Activated naive CD4-positive, alpha-beta T cell treated with anti-CD3 and anti-CD28 coated beads for 36 hours (primary cell): ENCODE results near the gene MRPL14. TPM values are rescaled to one million over a fixed set of nuclear protein-coding genes. Genes with fewer than 3 reads are reported as not detected.

Experiments
- CTCF ChIA-PET: fragments of 350-600 bp; sonication (Branson Sonifier 250); formaldehyde crosslinking; loops from one replicate; lab custom pipeline; 2021; ENCODE audit warnings: antibody characterized with exemption; lab: Charles Lee
- DNase-seq: peaks from one replicate; pipeline ENCODE4 v3.0.0-alpha.2; 2020
- H3K27ac Mint-ChIP-seq: one replicate; pipeline ENCODE4 v1.8.0; 2021; ENCODE audit warnings: mild to moderate bottlenecking, mixed read lengths
- H3K27me3 Mint-ChIP-seq: one replicate; pipeline ENCODE4 v1.8.0; 2021; ENCODE audit warnings: low read depth, mixed read lengths
- H3K36me3 Mint-ChIP-seq: one replicate; pipeline ENCODE4 v1.8.0; 2021; ENCODE audit warnings: low read depth, mixed read lengths
- H3K4me1 Mint-ChIP-seq: one replicate; pipeline ENCODE4 v1.8.0; 2021; ENCODE audit warnings: low read depth, mixed read lengths
- H3K4me3 Mint-ChIP-seq: one replicate; pipeline ENCODE4 v1.8.0; 2021; ENCODE audit warnings: mild to moderate bottlenecking, moderate library complexity, mixed read lengths
- H3K9me3 Mint-ChIP-seq: one replicate; pipeline ENCODE4 v1.8.0; 2021; ENCODE audit warnings: mixed read lengths
- intact Hi-C: fragments of 100-400 bp; cut with micrococcal nuclease; formaldehyde crosslinking; loops from one replicate; pipeline ENCODE4 v1.15.1; 2023
- total RNA-seq, 2 experiments: library from RNA; stranded (reverse); gene quantifications; one replicate each; pipeline ENCODE4 v1.2.3, GENCODE V29; 2021

Gene MRPL14
- total RNA-seq, 2 experiments from 2014 or later: 40.9 to 41.0 TPM

- peaks cover 5% of the 10 kb centered on the region for H3K36me3 Mint-ChIP-seq
- intact Hi-C loops: no loop called here
- no peak for DNase-seq
- no peak overlapping the region for H3K27ac Mint-ChIP-seq
- peaks cover 42% of the 10 kb centered on the region for H3K4me1 Mint-ChIP-seq
- CTCF ChIA-PET: interaction anchor here (0.6 to 1.5 kb wide), 4 partner anchors 15 to 100 kb away, joined by 3 to 5 read pairs (median 4); no protein-coding TSS in a partner anchor
- H3K4me3 Mint-ChIP-seq: no peak overlapping the region
- no peaks in the 10 kb centered on the region for H3K27me3 Mint-ChIP-seq
- H3K9me3 Mint-ChIP-seq: no peaks in the 10 kb centered on the region
Observed at GRCh38 chr6:44117397-44118128, 9.7 kb downstream of the MRPL14 start.

GRCh38 chr6:44116641-44117382 lies 10.4 kb downstream of the MRPL14 start:
- Mint-ChIP-seq H3K4me3 (no peak overlapping the region), H3K9me3 (no peaks in the 10 kb centered on the region), H3K4me1 (peaks cover 39% of the 10 kb centered on the region), H3K27me3 (no peaks in the 10 kb centered on the region), H3K36me3 (peaks cover 9% of the 10 kb centered on the region), H3K27ac (no peak overlapping the region)
- CTCF ChIA-PET: interaction anchor here (0.9 to 1.1 kb wide), 2 partner anchors 19 to 34 kb away, joined by 3 to 5 read pairs; no protein-coding TSS in a partner anchor
- intact Hi-C loops: no loop called here
- no peak for DNase-seq

GRCh38 chr6:44115866-44116265 lies 11.4 kb downstream of the MRPL14 start:
- H3K27me3 Mint-ChIP-seq: no peaks in the 10 kb centered on the region
- H3K36me3 Mint-ChIP-seq: peaks cover 13% of the 10 kb centered on the region
- DNase-seq: no peak
- CTCF ChIA-PET: interaction anchor here (0.9 kb wide), 1 partner anchor 35 kb away, joined by 3 read pairs; no protein-coding TSS in a partner anchor
- H3K4me3 Mint-ChIP-seq: no peak overlapping the region
- peaks cover 33% of the 10 kb centered on the region for H3K4me1 Mint-ChIP-seq
- intact Hi-C loops: no loop called here
- H3K9me3 Mint-ChIP-seq: no peaks in the 10 kb centered on the region
- H3K27ac Mint-ChIP-seq: no peak overlapping the region

- Mint-ChIP-seq H3K9me3 (no peaks in the 10 kb centered on the region), H3K4me1 (peaks cover 17% of the 10 kb centered on the region), H3K36me3 (peaks cover 19% of the 10 kb centered on the region), H3K4me3 (no peak overlapping the region), H3K27ac (no peak overlapping the region), H3K27me3 (no peaks in the 10 kb centered on the region)
- no peak for DNase-seq
- CTCF ChIA-PET: interaction anchor here (0.7 kb wide), 2 partner anchors 48 to 111 kb away, joined by 3 read pairs; no protein-coding TSS in a partner anchor
- intact Hi-C loops: no loop called here
Observed at GRCh38 chr6:44113414-44113813, 13.8 kb downstream of the MRPL14 start.

GRCh38 chr6:44111434-44112417 lies 15.5 kb downstream of the MRPL14 start:
- Mint-ChIP-seq H3K4me1 (peaks cover 6% of the 10 kb centered on the region), H3K4me3 (no peak overlapping the region), H3K9me3 (no peaks in the 10 kb centered on the region), H3K36me3 (peaks cover 19% of the 10 kb centered on the region), H3K27ac (no peak overlapping the region), H3K27me3 (no peaks in the 10 kb centered on the region)
- no peak for DNase-seq
- intact Hi-C loops: no loop called here
- CTCF ChIA-PET: interaction anchor here (0.9 to 1.4 kb wide), 5 partner anchors 13 to 444 kb away, joined by 3 to 4 read pairs (median 3); no protein-coding TSS in a partner anchor

- intact Hi-C loops: no loop called here
- Mint-ChIP-seq H3K27ac (no peak overlapping the region), H3K9me3 (no peaks in the 10 kb centered on the region), H3K4me1 (no peaks in the 10 kb centered on the region), H3K36me3 (peaks cover 19% of the 10 kb centered on the region), H3K4me3 (no peak overlapping the region), H3K27me3 (no peaks in the 10 kb centered on the region)
- no peak for DNase-seq
- CTCF ChIA-PET: interaction anchor here (0.9 to 1.4 kb wide), 5 partner anchors 14 to 443 kb away, joined by 3 to 4 read pairs (median 3); no protein-coding TSS in a partner anchor
Observed at GRCh38 chr6:44110966-44111365, 16.3 kb downstream of the MRPL14 start.

GRCh38 chr6:44110005-44110676 lies 17.1 kb downstream of the MRPL14 start:
- DNase-seq: no peak
- H3K9me3 Mint-ChIP-seq: no peaks in the 10 kb centered on the region
- H3K27me3 Mint-ChIP-seq: no peaks in the 10 kb centered on the region
- H3K27ac Mint-ChIP-seq: no peak overlapping the region
- H3K36me3 Mint-ChIP-seq: peaks cover 19% of the 10 kb centered on the region
- no peak overlapping the region for H3K4me3 Mint-ChIP-seq
- intact Hi-C loops: no loop called here
- no peaks in the 10 kb centered on the region for H3K4me1 Mint-ChIP-seq
- CTCF ChIA-PET: interaction anchor here (1.3 kb wide), 1 partner anchor 32 kb away, joined by 3 read pairs; no protein-coding TSS in a partner anchor

- CTCF ChIA-PET: interaction anchor here (0.9 kb wide), 1 partner anchor 12 kb away, joined by 9 read pairs; no protein-coding TSS in a partner anchor
- no peak overlapping the region for H3K27ac Mint-ChIP-seq
- no peak overlapping the region for H3K4me3 Mint-ChIP-seq
- intact Hi-C loops: no loop called here
- H3K9me3 Mint-ChIP-seq: no peaks in the 10 kb centered on the region
- no peaks in the 10 kb centered on the region for H3K27me3 Mint-ChIP-seq
- H3K36me3 Mint-ChIP-seq: peaks cover 20% of the 10 kb centered on the region
- no peak for DNase-seq
- H3K4me1 Mint-ChIP-seq: no peaks in the 10 kb centered on the region
Observed at GRCh38 chr6:44109212-44109611, 18.0 kb downstream of the MRPL14 start.

- no peak for DNase-seq
- H3K4me3 Mint-ChIP-seq: no peak overlapping the region
- CTCF ChIA-PET: interaction anchor here (0.9 kb wide), 1 partner anchor 13 kb away, joined by 9 read pairs; no protein-coding TSS in a partner anchor
- no peaks in the 10 kb centered on the region for H3K9me3 Mint-ChIP-seq
- intact Hi-C loops: no loop called here
- no peaks in the 10 kb centered on the region for H3K27me3 Mint-ChIP-seq
- H3K27ac Mint-ChIP-seq: no peak overlapping the region
- peaks cover 22% of the 10 kb centered on the region for H3K36me3 Mint-ChIP-seq
- no peaks in the 10 kb centered on the region for H3K4me1 Mint-ChIP-seq
Observed at GRCh38 chr6:44108471-44108870, 18.8 kb downstream of the MRPL14 start.

- no peak overlapping the region for H3K4me3 Mint-ChIP-seq
- H3K27me3 Mint-ChIP-seq: no peaks in the 10 kb centered on the region
- peaks cover 18% of the 10 kb centered on the region for H3K36me3 Mint-ChIP-seq
- no peak overlapping the region for H3K27ac Mint-ChIP-seq
- no peak for DNase-seq
- CTCF ChIA-PET: interaction anchor here (0.7 kb wide), 1 partner anchor 33 kb away, joined by 3 read pairs; no protein-coding TSS in a partner anchor
- no peaks in the 10 kb centered on the region for H3K9me3 Mint-ChIP-seq
- intact Hi-C loops: no loop called here
- H3K4me1 Mint-ChIP-seq: no peaks in the 10 kb centered on the region
Observed at GRCh38 chr6:44107017-44107416, 20.2 kb downstream of the MRPL14 start.
